Activated CD4-positive, alpha-beta T cell treated with anti-CD3 and anti-CD28 coated beads for 24 hours (primary cell): ENCODE data around the gene ATG16L2.
A peak's percentile ranks its signal among the peaks of the same experiment; 100 is the strongest.
"Not testable (repeated sequence)": the region's sequence is repeated elsewhere in the genome, so short reads cannot be mapped to it uniquely, and the experiment has no call there.

Experiments
- DNase-seq, 2 donors: peaks; one replicate each; pipeline ENCODE4 v3.0.0-alpha.2; 2020; ENCODE audit warnings: low read depth in 2 of 2

The ATG16L2 gene

DNA sequence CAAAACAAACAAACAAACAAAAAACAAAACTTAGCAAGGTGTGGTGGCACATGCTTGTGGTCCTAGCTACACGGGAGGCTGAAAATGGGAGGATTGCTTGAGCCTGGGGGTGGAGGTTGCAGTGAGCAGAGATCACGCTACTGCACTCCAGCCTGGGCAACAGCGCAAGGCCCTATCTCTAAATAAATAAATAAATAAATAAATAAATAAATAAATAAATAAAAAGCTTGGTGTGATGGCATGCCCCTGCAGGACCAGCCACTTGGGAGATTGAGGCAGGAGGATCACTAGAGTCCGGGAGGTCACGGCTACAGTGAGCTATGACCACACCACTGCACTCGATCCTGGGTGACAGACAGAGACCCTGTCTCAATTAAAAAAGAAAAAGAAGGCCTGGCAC lies 11.4 kb upstream of the ATG16L2 start:
- DNase-seq: no peak

DNA sequence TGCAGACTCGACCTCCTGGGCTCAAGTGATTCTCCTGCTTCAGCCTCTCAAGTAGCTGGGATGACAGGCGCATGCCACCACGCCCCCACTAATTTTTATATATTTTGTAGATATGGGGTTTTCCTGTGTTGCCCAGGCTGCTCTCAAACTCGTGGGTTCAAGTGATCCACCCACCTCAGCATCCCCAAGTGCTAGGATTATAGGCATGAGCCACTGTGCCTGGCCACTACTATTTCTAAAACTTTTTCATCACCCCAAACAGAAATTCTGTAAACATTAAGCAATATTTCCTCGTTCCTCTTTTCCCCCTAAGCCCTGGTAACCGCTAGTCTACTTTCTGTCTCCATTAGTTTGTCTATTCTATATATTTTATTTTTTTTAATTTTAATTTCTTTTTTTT lies 9.0 kb upstream of the ATG16L2 start:
- DNase-seq: no peak

DNA sequence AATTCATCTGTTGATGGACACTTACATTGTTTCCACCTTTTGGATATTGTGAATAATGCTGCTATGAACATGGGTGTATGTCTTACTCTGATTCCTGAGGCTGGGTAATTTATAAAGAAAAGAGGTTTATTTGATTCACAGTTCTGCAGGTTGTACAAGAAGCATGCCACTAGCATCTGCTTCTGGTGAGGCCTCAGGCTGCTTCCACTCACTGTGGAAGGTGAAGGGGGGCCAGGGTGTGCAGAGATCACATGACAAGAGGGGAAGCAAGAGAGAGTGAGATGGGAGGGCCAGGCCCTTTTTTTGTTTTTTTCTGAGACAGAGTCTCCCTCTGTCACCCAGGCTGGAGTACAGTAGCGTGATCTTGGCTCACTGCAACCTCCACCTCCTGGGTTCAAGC lies 7.8 kb upstream of the ATG16L2 start:
- not testable (repeated sequence) for DNase-seq

DNA sequence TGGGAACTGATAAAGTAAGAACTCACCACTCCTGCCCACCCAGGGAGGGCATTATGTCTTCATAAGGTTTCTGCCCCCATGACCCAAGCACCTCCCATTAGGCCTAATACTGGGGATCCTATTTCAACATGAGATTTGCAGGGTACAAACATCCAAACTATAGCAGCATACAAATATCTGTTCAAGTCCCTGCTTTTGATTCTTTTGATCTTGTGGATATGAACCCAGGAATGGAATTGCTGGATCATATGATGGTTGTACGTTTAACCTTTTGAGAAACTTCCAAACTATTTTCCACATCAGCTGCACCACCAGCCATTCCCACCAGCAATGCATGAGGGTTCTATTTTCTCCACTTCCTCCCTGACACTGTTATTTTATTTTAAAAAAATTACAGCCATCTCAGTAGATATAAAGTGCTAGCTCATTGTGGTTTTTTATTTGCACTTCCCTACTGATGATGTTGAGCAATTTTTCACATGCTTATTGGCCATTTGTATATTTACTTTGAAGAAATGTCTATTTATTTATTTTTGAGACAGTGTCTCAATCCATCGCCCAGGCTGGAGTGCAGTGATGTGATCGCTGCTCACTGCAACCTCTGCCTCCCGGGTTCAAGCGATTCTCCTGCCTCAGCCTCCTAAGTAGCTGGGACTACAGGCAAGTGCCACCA lies 7.1 kb upstream of the ATG16L2 start:
- no peak for DNase-seq

DNA sequence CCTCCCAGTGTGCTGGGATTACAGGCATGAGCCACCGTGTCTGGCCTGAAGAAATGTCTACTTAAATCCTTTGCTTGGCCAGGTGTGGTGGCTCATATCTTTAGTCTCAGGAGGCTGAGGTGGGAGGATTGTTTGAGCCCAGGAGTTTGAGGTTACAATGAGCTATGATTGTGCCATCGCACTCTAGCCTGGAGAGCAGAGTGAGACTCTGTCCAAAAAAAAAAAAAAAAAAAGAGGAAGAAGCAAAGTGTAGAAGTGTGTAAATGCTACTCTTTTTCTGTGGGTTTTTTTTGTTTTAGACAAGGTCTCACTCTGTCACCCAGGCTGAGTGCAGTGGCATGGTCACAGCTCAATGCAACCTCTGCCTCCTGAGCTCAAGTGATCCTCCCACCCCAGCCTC lies 6.4 kb upstream of the ATG16L2 start:
- DNase-seq: no peak

DNA sequence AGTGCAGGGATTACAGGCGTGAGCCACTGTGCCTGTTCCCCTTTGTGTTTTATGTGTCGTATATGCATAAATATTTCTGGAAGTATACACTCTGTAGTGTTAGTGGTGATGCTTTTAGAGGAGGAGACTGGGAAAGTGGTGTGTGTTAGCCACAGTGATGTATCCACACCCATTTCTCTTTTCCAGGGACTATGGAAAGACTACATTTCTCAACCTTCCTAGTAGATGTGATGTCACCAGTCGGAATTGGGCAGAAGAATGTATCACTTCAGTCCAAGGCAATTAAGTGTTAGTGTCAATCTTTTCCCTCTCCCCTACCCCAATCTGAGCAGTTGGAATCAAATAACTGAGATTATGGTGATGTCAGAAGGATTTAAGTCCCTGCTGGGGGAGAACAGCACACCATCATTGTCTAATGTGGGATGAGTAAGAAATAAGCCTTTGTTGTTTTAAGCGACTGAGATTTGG lies 5.8 kb upstream of the ATG16L2 start:
- DNase-seq: no peak

DNA sequence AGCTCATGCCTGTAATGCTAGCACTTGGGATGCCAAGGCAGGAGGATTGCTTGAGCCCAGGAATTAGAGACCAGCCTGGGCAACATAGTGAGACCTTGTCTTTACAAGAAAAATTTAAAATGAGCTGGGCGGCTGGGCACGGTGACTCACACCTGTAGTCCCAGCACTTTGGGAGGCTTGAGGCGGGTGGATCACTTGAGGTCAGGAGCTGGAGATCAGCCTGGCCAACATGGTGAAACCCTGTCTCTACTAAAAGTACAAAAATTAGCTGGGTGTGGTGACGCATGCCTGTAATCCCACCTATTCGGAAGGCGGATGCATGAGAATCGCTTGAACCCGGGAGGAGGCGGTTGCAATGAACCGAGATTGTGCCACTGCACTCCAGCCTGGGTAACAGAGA lies 2.5 kb upstream of the ATG16L2 start:
- DNase-seq: not testable (repeated sequence)

DNA sequence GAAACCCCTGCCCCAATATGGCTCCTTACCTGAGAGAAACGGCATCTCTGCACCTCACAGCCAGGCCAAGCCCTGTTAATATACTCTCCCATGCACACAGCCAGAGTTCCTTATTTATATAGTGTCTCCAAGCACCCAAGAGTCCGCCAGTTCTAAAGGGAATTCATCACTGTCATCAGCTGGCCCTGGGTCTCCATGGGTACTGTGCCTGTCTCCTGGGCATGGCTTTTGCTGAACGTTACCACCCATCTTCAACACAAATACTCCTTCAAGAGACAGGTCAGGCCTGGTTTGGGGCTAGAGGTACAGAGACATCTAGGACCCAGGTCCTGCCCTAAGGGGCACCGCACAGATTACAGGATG lies 1.6 kb upstream of the ATG16L2 start:
- DNase-seq: no peak

DNA sequence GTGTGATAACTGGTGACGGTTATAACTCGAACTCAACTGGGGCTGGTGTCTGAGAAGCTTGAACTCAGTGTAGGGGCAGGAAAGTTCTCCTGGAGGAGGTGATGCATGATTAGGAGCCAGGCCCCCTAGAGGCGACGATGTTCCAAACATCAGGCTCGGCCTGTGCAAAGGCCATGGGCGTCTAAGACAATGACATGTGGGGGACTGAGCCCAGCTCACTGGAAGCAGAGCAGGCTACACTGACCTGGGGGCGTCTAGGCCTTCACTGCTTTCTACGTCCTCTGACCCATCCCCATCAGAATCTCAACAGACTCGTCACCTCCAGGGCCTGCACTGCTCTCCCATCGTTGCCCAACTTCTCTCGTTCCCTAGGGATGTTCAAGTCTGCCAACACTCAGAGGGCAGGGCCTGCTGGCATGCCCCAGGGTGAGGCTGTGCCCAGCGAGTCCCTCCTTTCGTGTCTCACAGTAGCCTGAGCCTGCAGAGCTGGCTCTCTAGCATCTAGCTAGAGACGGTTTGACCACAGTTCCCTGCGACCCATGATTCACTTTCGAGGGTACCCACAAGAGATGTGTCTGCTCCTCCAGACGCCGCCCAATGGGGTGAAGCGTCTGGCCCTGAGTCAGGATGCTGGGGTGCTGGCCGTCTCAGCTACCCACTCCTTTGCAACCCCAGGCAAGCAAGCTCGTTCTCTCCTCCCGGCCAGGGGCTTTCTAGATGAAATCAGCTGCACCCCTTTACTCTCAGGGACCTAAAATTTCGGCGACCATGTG lies 1.1 kb upstream of the ATG16L2 start:
- DNase-seq: peak; percentile 50 to 59

DNA sequence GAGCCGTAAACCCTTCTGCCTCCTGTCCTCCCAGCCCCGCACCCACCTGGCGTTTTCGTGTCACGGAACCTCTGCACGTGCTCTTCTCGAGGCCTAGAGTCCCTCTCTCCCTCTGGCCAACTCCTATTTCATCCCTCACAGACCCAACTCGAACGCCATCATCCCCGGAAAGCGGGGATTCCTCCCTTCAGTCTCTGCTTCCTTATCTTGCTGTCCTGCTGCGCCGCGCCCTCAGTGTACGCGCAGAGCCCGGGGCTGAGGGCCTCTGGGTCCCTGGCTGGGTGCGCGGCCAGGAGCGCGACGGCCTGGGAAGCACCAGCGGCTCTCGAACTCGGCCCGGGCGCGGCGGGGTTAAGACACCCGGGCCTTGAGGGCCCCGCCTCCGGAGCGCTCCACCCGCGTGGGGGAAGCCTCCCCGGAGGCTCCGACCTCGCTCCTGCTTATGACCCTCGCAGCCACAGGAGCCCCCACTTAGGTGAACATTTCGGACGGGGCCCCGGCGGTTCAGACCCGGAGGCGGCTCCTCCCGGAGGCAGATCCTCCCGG lies 398 bp upstream of the ATG16L2 start:
- peak; percentile 68 to 70 for DNase-seq

DNA sequence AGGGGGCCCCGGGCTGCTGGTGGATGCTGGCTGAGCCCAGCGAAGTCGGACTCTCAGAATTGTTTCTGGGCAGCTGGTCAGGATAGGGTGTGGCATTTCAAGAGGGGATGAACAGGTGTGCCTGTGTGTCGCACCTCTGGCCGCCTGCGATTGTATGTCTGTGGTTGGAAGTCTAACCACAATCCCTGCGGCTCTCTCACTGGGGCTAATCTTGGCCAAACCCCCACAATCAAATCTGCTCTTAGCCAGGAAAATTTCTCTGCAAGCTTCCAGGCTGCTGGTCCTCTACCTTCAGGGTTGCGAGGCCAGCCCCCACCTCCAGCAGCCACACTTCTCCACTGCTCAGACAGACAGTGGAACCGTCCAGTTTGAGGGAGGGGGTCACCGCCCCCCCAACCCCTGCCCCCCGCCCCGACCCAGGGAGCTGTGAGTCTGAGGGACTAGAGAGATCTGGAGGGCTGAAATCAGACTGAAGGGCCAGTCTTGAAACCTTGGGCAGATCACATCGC lies 953 bp downstream of the ATG16L2 start:
- no peak for DNase-seq

DNA sequence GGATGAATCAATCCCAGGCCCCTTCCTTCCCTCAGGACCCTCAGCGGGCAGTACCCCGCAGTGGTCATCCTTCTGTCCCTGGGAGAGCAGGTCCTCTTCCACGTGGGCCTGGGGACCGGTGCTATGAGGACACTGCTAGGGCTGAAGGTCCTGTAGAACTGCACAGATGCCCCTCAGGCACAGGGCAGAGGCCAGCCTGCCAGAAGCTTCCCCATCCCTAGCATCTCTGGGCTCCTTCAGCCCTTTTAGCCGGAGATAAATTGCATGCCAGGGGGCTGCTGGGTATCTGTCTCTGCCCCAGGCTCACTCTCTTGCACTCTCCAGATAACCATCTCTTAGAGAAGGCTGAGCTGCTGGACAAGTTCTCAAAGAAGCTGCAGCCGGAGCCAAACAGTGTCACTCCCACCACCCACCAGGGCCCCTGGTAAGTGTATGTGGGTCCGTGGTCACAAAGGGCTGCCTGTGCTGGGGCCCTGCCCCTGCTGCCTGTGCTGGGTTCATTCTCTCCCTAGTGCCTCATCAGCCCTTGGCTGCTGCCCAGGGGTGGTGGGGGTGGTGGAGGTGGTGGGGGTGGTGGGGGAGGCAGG lies 2.3 kb downstream of the ATG16L2 start:
- no peak for DNase-seq

DNA sequence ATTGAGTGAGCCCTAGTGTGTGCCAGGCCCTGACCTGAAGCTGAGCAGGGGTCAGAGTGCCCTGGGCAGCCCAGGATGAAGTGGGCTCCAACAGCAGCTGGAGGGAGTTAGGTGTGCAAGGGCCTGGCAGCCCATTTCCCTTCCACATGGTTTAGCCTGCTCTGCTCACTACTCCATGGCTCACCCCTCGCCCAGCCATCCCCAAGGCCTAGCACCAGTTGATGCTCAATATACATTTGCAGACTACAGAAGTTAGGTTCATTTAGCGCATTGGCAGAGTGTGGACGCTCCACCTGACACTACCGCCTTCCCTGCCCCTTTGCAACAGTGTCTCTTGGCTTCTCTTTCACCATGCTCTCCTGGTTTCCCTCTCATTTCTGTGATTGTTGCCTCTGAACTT lies 3.8 kb downstream of the ATG16L2 start:
- no peak for DNase-seq

DNA sequence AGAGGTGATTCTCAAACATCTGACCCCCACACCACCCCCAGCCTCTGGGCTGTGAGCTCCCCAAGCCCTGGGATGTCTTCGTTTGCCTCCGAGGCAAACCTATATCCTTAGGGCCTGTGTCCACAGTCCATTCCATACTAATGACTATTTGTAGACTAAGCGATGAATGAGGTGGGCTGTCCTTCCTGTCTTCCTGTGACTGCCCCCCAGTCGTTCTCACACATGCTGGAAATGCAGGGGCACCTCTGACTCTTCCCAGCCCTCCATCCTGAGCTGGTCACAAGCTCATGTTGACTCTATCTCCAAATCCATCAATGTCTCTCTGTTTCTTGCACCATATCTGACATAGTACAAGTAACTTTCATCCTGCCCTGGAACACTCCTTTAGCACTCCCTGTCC lies 4.8 kb downstream of the ATG16L2 start:
- DNase-seq: no peak

DNA sequence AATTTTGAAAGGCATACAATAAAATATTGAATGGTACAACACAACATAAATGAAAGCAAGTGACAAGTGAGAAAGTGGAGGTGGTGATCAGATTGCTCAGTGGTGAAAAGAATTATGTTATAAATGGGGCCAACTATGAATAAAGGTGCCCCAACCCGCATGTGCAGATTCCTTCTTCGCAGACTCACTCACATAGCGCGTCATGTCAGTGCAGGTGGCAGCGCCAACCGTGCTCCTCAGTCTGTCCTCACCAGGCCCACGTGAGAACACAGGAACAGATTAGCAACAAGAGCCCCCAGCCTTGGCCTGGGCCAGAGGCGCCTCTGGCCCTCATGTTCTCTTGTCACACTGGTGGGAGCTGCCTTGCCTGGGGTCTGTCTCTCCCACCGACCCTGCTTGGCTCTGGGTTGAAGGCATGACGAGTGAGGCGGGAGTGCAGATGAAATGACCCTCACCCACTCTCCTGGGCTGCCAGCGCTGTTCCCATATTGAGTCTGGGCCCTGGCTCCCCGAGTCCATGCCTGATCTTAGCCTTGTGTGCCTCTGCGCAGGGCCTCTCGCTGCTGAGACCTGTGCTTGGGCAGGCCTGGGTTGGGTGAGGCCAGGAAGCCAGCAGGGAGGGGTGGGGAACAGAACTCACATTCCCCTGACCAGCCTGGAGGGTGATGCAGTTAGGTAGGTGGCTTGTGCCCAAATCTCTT lies 6.4 kb downstream of the ATG16L2 start:
- DNase-seq: no peak

DNA sequence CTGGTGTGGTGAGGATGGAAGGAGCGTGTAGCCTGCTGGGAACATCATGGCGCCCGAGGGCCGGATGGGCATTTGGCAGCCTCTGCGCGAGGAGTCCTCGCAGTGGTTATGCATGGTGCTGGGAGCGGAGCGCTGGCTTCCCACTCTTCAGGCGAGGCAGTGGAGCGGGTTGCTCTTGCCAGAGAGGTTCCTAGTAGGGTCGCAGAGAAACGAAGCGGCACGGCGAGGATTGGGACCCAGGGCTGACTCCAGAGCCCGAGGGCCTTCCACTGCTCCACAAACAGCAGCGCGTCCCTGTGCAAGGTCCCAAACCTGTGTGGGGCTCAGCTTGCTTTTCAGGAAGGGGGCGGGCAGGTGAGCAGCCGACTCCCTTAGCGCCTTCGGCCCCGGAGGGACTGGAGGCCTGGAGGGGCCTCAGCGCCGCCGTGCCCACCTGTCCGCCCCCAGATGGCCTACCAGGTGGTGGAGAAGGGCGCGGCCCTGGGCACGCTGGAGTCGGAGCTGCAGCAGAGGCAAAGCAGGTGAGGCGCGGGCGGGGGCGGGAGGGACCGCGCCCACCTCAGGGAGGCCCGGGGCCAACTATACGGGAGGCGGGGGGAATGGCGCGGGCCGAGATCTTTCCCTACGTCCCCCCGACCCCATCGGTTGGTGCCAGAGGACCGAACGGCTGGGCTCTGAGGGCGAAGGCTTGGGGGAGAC lies 7.2 kb downstream of the ATG16L2 start:
- DNase-seq: no peak

DNA sequence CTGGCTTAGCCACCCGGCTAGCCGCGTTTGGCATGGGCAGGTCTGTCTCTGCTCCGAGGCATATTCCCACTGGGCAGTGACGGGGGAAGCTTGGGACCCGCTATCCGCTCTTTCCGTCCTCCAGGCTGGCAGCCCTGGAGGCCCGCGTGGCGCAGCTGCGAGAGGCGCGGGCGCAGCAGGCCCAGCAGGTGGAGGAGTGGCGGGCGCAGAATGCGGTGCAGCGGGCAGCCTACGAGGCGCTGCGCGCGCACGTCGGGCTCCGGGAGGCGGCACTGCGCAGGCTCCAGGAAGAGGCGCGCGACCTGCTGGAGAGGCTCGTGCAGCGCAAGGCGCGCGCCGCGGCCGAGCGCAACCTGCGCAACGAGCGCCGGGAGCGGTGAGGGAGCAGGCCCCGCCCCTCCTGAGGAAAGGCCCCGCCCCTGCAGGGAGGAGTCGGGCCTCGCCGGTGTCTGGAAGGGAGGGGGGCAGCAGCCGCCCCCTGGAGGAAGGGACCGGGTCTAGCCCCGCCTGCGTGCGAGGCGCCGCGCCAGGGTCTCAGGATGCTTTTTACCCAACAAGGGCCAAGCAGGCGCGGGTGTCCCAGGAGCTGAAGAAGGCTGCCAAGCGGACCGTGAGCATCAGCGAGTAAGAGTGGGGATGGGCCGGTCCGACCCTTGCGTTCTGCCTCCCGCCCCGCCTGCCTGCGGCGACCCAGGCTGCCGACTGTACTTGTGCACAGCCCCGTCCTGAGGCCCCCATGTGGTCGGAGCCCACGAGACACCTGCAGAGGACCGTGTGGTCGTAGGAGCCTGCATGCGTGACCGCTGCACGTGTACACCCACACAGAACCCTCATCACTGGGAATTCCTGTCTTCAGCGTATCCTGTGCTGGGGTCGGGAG lies 7.9 kb downstream of the ATG16L2 start:
- DNase-seq: peak; percentile 69 to 89

DNA sequence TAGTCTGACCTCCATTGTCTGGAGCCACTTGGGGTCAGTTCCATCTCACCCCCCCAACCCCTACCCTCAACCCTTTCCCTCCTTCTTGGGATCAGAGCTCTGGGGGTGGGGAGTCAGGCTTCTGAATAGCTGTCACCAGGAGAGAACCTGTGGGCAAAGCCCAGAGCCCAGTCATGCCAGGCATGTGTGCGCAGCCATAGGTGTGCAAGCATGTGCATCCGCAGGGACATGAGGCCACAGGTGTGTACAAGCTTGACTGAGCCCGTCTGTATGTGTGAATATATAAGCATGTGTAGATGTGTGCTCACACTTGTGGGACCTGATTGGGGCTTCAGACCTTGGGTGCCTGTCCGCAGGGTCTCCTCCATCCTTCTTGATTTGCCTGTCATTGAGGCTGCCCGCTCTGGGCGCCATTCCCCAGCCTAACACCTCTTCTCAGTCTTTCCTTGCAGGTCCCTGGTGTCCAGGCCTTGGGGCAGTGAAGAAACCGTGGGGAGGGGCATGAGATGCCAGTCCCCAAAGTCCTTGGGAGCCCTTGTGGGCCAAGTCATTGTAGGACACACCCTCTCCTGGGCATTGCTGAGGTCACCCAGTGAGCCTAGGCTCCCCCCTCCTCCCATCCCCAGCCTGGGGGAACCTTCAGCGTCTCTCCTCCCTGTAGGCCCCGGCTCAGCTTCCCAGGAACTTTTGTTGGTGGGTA lies 9.0 kb downstream of the ATG16L2 start:
- DNase-seq: no peak

DNA sequence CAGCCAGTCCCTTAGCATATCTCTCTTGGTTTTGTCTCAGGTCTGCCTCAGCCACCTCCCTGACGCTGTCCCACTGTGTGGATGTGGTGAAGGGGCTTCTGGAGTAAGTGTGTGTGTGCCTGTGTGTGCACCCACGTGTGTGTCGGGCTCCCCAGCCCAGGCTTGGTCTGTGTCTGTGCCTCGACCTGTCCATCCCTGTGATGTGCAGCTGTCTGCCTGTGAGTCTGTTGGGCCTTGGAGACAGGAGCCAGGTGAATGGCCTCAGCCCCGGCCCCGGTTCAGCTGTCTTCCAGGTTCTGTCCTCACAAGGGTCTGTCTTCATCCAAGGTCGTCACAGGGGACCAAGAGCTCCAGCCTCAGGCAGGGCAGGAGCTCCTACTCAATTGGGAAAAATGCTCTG lies 9.8 kb downstream of the ATG16L2 start:
- DNase-seq: no peak
